Fibroblast of lung (primary cell): ENCODE results near the gene MKRN2.

ENCODE experiments used
- CTCF ChIP-seq, 2 donors: IDR thresholded peaks in 1 of 2; conservative IDR thresholded peaks in 1 of 2; 1 replicate in 1 of 2; 2 replicates in 1 of 2; pipeline ENCODE4 v1.5.1; 2011 to 2012; ENCODE audit warnings: low read length in 2 of 2, control low read depth in 1 of 2, inconsistent platforms in 1 of 2, low read depth in 1 of 2, mild to moderate bottlenecking in 1 of 2
- EZH2 ChIP-seq: IDR thresholded peaks from 2 replicates; pipeline ENCODE4 v1.5.1; 2012; ENCODE audit warnings: low read length, control low read depth, mild to moderate bottlenecking; ENCODE audit errors: missing control alignments

DNA sequence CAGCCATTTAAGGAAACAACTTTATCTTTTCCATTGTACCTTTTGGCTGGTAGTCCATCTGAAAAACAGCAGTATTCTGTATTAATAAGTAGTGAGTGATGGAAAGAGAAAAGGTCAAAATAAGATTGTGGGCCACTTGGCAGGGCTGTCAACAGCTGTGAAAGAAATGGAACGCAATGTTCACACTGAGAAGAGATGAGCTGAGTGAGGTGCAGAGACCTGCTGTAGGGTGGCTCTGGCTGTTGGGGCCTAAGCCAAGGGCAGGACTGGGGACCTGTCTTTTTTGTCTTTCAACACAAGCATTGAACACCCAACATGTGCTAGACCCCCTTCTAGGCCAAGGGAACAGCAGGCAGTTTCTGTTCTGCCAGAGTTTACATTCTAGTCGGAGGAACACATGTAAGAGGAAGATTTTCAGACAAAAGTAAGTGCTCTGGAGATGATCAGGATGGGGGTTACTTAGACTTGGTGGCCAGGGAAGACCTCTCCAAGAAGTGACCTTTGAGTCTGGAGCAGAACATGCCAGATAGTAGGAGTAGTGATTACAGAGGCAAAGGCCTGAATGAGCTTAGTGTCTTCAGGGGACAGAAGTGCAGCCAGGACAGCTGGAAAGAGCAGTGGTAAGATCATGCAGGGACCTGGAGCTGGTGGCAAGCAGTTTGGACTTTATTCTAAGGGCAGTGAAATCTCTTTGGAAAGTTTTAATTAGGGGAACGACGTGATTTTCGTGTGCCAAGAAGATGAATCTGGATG lies 43.0 kb upstream of the MKRN2 start:
- no peak for TF ChIP-seq CTCF (conservative IDR thresholded peaks at IDR 0.05 in 1 of 2, IDR thresholded peaks at IDR 0.05 in 1 of 2; ENCODE audit: low read depth in 1 of 2, low read length in 2 of 2)
- no peak for TF ChIP-seq EZH2
